ENCODE data around the gene NDRG3.
"Not testable (repeated sequence)": the region's sequence is repeated elsewhere in the genome, so short reads cannot be mapped to it uniquely, and the experiment has no call there.

DNA sequence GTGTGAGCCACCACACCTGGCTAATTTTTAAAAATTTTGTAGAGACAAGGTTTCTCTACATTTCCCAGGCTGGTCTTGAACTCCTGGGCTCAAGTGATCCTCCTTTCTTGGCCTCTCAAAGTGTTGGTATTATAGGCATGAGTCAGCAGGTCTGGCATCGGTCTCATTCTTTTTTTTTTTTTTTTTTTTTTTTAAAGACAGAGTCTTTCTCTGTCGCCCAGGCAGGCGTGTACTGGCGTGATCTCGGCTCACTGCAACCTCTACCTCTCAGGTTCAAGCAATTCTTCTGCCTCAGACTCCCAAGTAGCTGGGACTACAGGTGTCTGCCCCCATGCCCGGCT, 137.5 kb downstream of the NDRG3 start:
- not testable (repeated sequence) for TF ChIP-seq GABPA (IDR thresholded peaks at IDR 0.05; ENCODE audit: low read depth); TEAD4 (IDR thresholded peaks at IDR 0.05; ENCODE audit: borderline replicate concordance, insufficient read depth); TAF1 (IDR thresholded peaks at IDR 0.05; ENCODE audit: borderline replicate concordance, low read depth, low read length); SMC3 (IDR thresholded peaks at IDR 0.05; ENCODE audit: low read depth, low read length); RXRA (IDR thresholded peaks at IDR 0.05; ENCODE audit: borderline replicate concordance, low read depth); RAD21 (IDR thresholded peaks at IDR 0.05; ENCODE audit: low read length); EP300 (IDR thresholded peaks at IDR 0.05; ENCODE audit: borderline replicate concordance in 1 of 2, low read depth in 1 of 2, low read length in 1 of 2); POLR2AphosphoS5 (IDR thresholded peaks at IDR 0.05; ENCODE audit: low read depth, low read length)
- TF ChIP-seq, protein P1, sequence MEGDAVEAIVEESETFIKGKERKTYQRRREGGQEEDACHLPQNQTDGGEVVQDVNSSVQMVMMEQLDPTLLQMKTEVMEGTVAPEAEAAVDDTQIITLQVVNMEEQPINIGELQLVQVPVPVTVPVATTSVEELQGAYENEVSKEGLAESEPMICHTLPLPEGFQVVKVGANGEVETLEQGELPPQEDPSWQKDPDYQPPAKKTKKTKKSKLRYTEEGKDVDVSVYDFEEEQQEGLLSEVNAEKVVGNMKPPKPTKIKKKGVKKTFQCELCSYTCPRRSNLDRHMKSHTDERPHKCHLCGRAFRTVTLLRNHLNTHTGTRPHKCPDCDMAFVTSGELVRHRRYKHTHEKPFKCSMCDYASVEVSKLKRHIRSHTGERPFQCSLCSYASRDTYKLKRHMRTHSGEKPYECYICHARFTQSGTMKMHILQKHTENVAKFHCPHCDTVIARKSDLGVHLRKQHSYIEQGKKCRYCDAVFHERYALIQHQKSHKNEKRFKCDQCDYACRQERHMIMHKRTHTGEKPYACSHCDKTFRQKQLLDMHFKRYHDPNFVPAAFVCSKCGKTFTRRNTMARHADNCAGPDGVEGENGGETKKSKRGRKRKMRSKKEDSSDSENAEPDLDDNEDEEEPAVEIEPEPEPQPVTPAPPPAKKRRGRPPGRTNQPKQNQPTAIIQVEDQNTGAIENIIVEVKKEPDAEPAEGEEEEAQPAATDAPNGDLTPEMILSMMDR (IDR thresholded peaks at IDR 0.05): not testable (repeated sequence)
- TF ChIP-seq, protein P2, sequence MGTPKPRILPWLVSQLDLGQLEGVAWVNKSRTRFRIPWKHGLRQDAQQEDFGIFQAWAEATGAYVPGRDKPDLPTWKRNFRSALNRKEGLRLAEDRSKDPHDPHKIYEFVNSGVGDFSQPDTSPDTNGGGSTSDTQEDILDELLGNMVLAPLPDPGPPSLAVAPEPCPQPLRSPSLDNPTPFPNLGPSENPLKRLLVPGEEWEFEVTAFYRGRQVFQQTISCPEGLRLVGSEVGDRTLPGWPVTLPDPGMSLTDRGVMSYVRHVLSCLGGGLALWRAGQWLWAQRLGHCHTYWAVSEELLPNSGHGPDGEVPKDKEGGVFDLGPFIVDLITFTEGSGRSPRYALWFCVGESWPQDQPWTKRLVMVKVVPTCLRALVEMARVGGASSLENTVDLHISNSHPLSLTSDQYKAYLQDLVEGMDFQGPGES (IDR thresholded peaks at IDR 0.05; ENCODE audit: low read depth, low read length): not testable (repeated sequence)
- TF ChIP-seq, protein P3, sequence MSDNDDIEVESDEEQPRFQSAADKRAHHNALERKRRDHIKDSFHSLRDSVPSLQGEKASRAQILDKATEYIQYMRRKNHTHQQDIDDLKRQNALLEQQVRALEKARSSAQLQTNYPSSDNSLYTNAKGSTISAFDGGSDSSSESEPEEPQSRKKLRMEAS (IDR thresholded peaks at IDR 0.05; ENCODE audit: low read depth): not testable (repeated sequence)
- TF ChIP-seq, protein P4, sequence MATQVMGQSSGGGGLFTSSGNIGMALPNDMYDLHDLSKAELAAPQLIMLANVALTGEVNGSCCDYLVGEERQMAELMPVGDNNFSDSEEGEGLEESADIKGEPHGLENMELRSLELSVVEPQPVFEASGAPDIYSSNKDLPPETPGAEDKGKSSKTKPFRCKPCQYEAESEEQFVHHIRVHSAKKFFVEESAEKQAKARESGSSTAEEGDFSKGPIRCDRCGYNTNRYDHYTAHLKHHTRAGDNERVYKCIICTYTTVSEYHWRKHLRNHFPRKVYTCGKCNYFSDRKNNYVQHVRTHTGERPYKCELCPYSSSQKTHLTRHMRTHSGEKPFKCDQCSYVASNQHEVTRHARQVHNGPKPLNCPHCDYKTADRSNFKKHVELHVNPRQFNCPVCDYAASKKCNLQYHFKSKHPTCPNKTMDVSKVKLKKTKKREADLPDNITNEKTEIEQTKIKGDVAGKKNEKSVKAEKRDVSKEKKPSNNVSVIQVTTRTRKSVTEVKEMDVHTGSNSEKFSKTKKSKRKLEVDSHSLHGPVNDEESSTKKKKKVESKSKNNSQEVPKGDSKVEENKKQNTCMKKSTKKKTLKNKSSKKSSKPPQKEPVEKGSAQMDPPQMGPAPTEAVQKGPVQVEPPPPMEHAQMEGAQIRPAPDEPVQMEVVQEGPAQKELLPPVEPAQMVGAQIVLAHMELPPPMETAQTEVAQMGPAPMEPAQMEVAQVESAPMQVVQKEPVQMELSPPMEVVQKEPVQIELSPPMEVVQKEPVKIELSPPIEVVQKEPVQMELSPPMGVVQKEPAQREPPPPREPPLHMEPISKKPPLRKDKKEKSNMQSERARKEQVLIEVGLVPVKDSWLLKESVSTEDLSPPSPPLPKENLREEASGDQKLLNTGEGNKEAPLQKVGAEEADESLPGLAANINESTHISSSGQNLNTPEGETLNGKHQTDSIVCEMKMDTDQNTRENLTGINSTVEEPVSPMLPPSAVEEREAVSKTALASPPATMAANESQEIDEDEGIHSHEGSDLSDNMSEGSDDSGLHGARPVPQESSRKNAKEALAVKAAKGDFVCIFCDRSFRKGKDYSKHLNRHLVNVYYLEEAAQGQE (IDR thresholded peaks at IDR 0.05; ENCODE audit: low read depth, low read length): not testable (repeated sequence)
